AG09309 (cell line): ENCODE measurements around the gene COL23A1.

ENCODE experiments used
- DNase-seq: peaks from one replicate; pipeline ENCODE4 v3.0.0-alpha.2; 2010; ENCODE audit warnings: low read depth
- H3K4me3 ChIP-seq: 2 replicates; pipeline ENCODE4 v1.5.1; 2011; ENCODE audit warnings: mild to moderate bottlenecking, low read depth, low read length, moderate library complexity; ENCODE audit not compliant: control insufficient read depth
- TF ChIP-seq, protein P1 (sequence below): IDR thresholded peaks from 2 replicates; pipeline ENCODE4 v1.5.1; 2011; ENCODE audit warnings: mild to moderate bottlenecking, low read depth, low read length, inconsistent platforms; ENCODE audit not compliant: insufficient read depth, control insufficient read depth; ENCODE audit errors: missing control alignments

The COL23A1 gene

DNA sequence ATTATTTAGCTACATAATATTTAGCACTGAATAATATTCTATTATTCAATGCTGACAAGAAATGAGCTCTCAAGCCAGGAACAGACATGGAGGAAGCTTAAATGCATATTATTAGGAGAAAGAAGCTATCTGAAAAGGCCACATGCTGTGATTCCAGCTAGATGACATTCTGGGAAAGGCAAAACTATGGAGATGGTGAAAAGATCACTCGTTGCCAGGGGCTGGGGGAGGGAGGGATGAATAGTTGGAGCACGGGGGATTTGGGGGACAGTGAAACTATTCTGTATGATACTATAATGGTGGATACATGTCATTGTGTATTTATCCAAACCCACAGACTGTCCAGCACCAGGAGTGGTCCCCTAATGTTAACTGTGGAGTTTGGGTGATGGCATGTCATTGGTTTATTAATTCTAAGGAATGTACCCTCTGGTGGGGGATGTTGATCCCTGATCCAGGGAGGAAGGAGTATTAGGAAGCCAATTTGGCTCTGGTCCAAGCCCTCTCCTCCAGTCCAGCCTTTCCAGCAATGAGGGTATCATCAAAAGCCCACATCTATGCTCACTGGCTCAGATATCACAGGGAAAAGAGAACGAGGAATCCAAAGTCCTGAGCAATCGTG is 162.5 kb downstream of the COL23A1 start:
- H3K4me3 ChIP-seq, result no peak overlapping the region
- no peak for DNase-seq
- TF ChIP-seq, protein P1, sequence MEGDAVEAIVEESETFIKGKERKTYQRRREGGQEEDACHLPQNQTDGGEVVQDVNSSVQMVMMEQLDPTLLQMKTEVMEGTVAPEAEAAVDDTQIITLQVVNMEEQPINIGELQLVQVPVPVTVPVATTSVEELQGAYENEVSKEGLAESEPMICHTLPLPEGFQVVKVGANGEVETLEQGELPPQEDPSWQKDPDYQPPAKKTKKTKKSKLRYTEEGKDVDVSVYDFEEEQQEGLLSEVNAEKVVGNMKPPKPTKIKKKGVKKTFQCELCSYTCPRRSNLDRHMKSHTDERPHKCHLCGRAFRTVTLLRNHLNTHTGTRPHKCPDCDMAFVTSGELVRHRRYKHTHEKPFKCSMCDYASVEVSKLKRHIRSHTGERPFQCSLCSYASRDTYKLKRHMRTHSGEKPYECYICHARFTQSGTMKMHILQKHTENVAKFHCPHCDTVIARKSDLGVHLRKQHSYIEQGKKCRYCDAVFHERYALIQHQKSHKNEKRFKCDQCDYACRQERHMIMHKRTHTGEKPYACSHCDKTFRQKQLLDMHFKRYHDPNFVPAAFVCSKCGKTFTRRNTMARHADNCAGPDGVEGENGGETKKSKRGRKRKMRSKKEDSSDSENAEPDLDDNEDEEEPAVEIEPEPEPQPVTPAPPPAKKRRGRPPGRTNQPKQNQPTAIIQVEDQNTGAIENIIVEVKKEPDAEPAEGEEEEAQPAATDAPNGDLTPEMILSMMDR, result no peak

DNA sequence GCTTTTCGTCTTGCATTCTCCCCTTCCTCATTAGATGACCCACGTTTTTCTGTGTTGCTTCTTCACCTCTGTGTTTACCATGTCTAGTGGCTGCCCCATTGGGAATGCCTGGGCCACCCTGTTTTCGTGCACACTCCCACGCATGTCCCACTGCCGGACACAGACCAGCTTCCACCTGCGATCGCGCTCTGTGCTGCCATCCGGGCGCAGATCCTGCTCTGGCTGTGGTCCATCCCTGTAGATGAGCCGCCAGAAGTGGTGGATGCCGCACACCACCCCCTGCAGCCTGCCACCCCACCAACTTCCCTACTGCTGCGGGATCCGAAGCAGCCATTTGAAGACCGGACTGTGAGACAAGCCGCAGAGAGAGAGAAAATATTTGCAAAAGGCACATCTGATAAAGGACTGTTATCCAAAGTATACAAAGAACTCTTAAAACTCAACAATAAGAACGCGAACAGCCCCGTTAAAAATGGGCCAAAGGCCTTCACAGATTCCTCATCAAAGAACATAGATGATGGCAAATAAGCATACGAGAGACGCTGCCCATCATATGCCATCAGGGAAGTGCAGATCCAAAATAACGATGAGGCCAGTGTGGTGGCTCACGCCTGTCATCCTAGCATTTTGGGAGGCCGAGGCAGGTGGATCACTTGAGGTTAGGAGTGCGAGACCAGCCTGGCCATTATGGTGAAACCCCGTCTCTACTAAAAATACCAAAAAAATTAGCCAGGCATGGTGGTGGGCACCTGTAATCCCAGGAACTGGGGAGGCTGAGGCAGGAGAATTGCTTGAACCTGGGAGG is 163.7 kb downstream of the COL23A1 start:
- no peak for DNase-seq
- TF ChIP-seq, protein P1, result no peak

DNA sequence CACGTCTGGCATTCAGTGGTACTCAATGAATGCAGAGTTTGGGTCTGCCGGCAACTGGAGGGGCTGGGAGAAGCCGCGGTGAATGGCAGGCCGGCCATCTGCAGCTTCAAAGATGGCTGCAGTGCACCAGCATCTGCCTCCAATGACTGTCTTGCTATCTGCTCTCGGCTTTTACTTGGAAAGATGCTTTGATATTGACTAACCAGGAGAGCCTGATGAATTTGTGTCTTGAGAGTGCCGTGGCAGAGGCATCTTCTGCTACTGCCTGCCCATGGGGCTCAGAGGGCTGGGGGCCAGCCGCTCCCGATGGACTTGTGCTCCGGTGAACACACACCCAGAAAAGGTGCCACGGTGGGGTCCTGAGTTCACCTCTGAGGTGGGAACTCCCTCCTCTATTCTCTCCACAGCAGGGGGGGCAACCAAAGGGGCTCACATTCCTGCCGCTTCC is 164.5 kb downstream of the COL23A1 start:
- DNase-seq, result no peak
- TF ChIP-seq, protein P1, result no peak
- H3K4me3 ChIP-seq, result no peak overlapping the region

More for the DNA sequence above, 163.7 kb downstream of the COL23A1 start:
- H3K4me3 ChIP-seq, result no peak overlapping the region

DNA sequence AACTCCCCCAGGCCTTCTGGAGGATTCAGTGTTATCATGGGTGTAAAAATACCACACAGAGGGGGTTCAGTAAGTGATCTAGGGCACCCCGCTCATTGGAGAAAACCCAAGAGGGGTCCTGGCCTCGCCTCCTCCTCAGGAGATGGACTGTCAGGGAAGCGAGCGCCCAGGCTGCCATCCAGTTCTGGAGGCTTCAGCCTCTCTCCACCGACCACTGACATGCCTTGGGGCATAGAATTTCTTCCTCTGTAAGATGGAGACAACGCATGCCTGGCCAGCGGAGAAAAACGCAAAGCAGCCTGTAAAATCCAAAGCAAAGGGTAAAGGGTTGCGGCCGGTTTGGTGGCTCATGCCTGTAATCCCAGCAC is 165.4 kb downstream of the COL23A1 start:
- no peak for DNase-seq
- H3K4me3 ChIP-seq, result no peak overlapping the region
- TF ChIP-seq, protein P1, result no peak

DNA sequence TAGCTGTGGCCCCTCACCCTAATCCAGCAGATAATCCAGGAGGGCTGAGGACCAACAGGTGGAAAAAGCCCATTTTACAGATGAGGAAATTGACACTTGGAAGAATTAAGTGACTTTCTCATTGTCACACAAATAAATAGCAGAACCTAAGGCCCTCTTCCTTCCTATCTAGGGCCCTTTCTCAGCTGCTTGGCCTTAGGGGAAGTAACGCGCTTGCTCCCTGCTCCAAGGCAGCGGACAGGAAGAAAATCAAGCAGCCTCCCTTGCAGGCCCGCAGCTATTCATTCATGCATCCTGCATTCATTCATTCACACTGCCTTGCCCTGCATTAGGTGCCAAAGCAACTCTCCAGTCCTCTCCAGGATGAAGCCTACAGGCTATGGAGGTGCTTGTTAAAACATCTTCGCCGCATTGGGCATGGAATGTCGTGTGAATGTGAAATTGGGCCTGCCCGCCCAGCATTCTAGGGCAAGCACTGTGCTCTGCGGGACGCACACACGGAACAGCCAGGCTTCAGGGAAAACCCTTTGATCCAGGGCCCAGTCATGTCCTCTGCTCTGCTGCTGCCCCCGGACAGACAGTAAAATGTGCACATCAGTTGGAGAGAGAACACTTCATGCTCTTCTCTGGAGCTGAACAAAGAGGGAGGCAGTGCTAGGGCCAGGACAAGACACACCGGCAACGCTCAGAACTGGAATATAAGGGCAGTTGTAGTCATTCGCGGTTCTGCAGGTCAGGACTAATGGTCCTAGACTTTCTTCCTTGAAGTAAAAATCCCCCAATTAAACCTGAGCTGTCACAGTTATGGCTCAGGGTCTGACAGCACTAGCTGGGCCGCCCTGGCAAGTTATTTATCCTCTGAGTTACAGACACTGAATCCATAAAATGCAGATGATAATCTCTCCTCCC is 166.0 kb downstream of the COL23A1 start:
- DNase-seq, result no peak
- TF ChIP-seq, protein P1, result no peak
- H3K4me3 ChIP-seq, result no peak overlapping the region

DNA sequence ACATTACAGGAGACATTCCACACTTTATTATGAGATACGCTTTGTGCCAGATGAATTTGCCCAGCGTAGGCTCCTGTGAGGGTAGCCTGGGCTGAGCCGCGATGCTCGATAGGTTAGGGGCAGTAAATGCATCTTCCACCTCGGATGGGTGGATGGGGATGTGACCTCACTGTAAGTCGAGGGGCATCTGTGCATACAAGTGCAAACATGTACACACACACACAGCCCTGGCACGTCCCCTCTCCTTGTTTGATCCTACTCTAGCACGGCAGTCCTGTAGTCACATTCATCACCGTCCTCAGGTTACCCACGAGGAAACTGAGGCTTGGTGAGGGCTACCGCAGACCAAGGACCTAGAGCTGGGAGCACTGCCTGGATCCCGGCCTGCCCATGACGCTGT is 166.8 kb downstream of the COL23A1 start:
- TF ChIP-seq, protein P1, result no peak
- H3K4me3 ChIP-seq, result no peak overlapping the region
- no peak for DNase-seq
